ENCODE data around the gene BEST3.

BEST3 gene

DNA sequence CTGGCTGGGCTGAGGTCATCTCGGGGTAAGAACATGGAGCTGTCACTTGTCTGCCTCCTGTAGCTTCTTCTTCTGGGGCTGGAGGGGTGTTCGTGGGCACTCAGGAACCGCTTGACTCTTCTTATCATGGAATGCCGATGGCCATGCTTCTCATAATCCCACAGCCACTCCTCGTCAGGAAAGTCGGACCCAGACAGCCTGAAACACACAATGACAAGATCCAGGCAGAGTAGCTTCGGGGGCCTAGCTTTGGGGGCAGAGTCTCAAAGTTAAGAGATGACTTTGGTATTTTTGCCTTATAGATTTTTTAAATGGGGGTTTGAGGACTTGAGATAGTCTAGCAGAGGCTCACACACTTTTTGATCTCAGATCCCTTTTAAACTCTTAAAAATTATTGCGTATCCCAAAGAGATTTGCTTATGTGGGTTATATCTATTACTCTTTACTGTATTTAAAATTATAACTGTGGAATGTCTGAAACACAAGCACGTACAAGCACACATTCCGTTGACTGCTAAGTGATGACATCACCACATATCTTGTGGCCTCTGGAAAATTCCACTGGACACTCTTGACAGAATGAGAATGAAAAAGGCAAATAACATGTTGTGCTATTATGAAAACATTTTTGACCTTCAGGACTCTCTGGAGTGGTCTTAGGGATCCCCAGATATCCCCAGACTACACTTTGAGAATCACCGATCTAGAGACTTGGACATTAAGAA, 43.3 kb downstream of the BEST3 start:
- TF ChIP-seq, protein P1, sequence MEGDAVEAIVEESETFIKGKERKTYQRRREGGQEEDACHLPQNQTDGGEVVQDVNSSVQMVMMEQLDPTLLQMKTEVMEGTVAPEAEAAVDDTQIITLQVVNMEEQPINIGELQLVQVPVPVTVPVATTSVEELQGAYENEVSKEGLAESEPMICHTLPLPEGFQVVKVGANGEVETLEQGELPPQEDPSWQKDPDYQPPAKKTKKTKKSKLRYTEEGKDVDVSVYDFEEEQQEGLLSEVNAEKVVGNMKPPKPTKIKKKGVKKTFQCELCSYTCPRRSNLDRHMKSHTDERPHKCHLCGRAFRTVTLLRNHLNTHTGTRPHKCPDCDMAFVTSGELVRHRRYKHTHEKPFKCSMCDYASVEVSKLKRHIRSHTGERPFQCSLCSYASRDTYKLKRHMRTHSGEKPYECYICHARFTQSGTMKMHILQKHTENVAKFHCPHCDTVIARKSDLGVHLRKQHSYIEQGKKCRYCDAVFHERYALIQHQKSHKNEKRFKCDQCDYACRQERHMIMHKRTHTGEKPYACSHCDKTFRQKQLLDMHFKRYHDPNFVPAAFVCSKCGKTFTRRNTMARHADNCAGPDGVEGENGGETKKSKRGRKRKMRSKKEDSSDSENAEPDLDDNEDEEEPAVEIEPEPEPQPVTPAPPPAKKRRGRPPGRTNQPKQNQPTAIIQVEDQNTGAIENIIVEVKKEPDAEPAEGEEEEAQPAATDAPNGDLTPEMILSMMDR (IDR thresholded peaks at IDR 0.05; ENCODE audit: control extremely low read depth, extremely low read depth, low read depth, missing control alignments), result no peak
- ChIA-PET POLR2A (no interaction called here), CTCF (interaction anchor here (2.3 kb wide), 1 partner anchor 298 kb away, joined by 9 read pairs; no protein-coding TSS in a partner anchor)
- DNase-seq (ENCODE audit: extremely low spot score), result no peak

DNA sequence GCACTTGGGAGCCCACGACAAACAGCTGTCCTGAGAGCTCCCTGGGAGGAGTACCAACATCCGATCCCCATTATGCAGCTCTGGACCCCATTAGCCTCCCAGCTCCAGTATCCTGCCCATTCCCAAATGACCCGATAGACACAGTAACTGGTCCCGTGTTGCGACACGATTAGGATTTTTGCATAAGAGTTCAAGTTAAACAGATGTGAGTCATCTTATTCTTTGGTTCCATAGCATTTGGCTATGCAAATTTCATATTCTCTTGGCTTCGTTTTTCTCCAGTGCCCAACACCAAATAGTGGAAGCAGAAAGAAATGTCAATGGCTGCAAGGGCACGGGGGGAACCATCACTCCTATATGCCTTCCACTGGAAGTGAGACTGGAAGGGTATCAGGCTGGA, 45.4 kb downstream of the BEST3 start:
- no peak for DNase-seq (ENCODE audit: extremely low spot score)
- CTCF ChIA-PET, result interaction anchor here (1.5 to 2.3 kb wide), 2 partner anchors 9 to 296 kb away, joined by 3 to 9 read pairs; no protein-coding TSS in a partner anchor

DNA sequence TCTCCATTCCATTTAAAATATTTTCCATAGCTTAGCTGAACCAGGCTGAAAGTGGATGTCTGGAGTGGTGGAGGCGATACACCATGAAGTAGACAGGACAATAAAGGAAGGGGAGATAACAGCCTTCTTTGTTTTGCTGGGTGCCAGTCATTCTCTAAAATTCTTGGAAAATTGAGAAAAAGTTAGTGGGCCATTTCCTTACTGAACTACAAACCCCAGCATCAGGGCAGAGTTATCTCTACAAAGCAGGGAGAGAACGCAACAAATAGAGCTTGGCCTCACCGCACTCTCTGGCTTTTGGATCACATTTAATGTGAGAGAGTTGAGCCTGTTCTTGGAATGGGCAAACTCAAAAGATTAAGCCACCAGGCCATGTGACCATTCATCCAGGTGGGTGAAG, 47.2 kb downstream of the BEST3 start:
- ChIA-PET CTCF (interaction anchor here (0.6 to 2.3 kb wide), 4 partner anchors 11 to 925 kb away, joined by 3 to 13 read pairs (median 4); no protein-coding TSS in a partner anchor), POLR2A (no interaction called here)
- DNase-seq (ENCODE audit: extremely low spot score), result no peak
- TF ChIP-seq, protein P1 (IDR thresholded peaks at IDR 0.05; ENCODE audit: control extremely low read depth, extremely low read depth, low read depth, missing control alignments), result no peak

More for the DNA sequence above, 45.4 kb downstream of the BEST3 start:
- POLR2A ChIA-PET, result no interaction called here
- TF ChIP-seq, protein P1 (IDR thresholded peaks at IDR 0.05; ENCODE audit: control extremely low read depth, extremely low read depth, low read depth, missing control alignments), result no peak

DNA sequence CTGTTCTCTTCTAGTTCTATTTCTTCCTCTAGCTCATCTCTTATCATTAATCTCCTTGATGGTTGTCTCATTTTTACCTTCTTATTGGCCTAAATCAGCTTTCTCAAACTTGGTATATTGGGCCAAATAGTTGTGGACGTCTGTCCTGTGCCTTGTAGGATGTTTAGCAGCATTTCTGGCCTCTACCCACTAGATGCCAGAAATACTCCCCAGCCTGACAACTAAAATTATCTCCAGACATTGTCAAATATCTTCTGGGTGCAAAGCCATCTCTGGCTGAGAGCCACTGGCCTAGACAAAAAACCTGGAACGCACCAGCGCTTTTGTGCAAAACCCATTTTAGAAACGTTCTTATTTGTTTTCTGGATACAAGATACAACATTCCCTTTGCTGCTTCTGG, 49.6 kb downstream of the BEST3 start:
- POLR2A ChIA-PET, result no interaction called here
- CTCF ChIA-PET, result interaction anchor here (0.9 to 2.2 kb wide), 2 partner anchors 10 to 292 kb away, joined by 3 to 14 read pairs; no protein-coding TSS in a partner anchor
- TF ChIP-seq, protein P1 (IDR thresholded peaks at IDR 0.05; ENCODE audit: control extremely low read depth, extremely low read depth, low read depth, missing control alignments), result no peak
- DNase-seq (ENCODE audit: extremely low spot score), result no peak

DNA sequence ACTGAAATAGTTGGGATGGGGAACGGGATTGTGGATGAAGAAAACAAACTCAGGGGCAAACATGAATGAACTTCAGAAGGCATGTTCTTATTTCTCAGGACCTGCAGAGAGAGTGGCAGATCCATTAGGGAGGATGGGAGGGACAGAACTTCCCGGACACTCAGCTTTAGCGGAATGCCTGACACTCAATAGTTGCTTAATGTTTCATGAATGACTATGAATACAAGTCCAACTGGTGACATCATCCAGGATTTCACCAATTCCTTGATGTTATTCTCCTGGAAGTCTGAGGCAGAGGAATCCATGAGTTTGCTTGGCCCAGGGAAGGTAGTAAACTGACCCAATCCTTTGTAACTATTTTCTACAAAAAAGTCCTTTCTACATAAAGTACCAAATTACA, 50.6 kb downstream of the BEST3 start:
- TF ChIP-seq, protein P1 (IDR thresholded peaks at IDR 0.05; ENCODE audit: control extremely low read depth, extremely low read depth, low read depth, missing control alignments), result no peak
- CTCF ChIA-PET, result interaction anchor here (2.2 kb wide), 1 partner anchor 9 kb away, joined by 14 read pairs; no protein-coding TSS in a partner anchor
- no peak for DNase-seq (ENCODE audit: extremely low spot score)
- POLR2A ChIA-PET, result no interaction called here

DNA sequence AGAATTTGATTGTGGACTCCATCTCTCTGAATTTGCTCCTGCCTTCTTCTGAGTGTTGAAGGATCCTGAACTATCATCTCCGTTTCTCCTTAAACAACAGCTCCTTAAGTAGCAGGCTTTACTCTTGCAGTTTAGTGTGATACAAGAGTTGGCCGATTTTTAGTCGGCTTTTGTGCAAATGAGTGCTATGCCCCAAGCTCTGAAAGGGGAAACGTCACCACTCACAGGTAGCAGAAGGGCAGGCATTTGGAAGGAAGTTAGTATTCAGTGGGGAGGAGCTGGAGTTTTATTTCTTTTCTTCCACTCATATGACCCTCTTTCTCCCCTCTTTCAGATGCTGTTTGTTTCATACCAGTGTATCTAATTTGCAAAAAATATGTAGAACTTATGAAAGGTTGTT, 51.9 kb downstream of the BEST3 start:
- DNase-seq (ENCODE audit: extremely low spot score), result no peak
- POLR2A ChIA-PET, result no interaction called here
- TF ChIP-seq, protein P1 (IDR thresholded peaks at IDR 0.05; ENCODE audit: control extremely low read depth, extremely low read depth, low read depth, missing control alignments), result no peak
- CTCF ChIA-PET, result no interaction called here

Data from GM10248 (cell line).